ENCODE data around the gene F2RL1. TPM values are rescaled to one million over a fixed set of nuclear protein-coding genes. Genes with fewer than 3 reads are reported as not detected.
"Not testable (repeated sequence)": the region's sequence is repeated elsewhere in the genome, so short reads cannot be mapped to it uniquely, and the experiment has no call there.

The F2RL1 gene
- total RNA-seq, 1 experiment from 2014 or later: 51.8 TPM

DNA sequence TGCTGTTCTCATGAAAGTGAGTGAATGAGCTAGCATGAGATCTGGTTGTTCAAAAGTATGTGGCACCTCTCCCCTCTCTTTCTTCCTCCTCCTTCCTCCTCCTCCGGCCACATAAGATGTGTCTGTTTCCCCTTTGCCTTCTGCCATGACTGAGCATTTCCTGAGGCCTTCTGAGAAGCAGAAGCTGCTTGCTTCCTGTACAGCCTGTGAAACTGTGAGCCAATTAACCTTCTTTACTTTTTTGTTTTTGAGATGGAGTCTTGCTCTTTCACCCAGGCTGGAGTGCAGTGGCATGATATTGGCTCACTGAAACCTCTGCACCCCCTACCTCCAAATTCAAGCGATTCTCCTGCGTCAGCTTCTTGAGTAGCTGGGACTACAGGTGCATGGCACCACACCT, 37.1 kb downstream of the F2RL1 start:
- BruUV-seq (replicated peaks): no TSS peak
- DNase-seq: no peak
- ChIA-PET POLR2A (no interaction called here), CTCF (no interaction called here)
- no peak overlapping the region for H3K27ac Mint-ChIP-seq (ENCODE audit: unreplicated experiment)
- intact Hi-C loops (cut with micrococcal nuclease; ENCODE audit: unreplicated experiment): no loop called here
- no peaks in the 10 kb centered on the region for H3K36me3 ChIP-seq (ENCODE audit: control insufficient read depth, insufficient read depth, low read length)
- H3K4me3 Mint-ChIP-seq (ENCODE audit: unreplicated experiment): no peak overlapping the region
- no peaks in the 10 kb centered on the region for H3K27me3 Mint-ChIP-seq (ENCODE audit: insufficient read depth, unreplicated experiment)
- no peak overlapping the region for H3K4me3 ChIP-seq (ENCODE audit: low read depth, low read length)
- peaks cover 11% of the 10 kb centered on the region for H3K9me3 Mint-ChIP-seq (ENCODE audit: unreplicated experiment)
- H3K9me3 ChIP-seq: 0 out of 2 replicates have a peak, but pooled peaks cover 10% of the 10 kb centered on the region
- H3K4me1 ChIP-seq: peaks cover 28% of the 10 kb centered on the region
- peaks cover 34% of the 10 kb centered on the region for H3K4me1 Mint-ChIP-seq (ENCODE audit: low read depth, unreplicated experiment)
- TF ChIP-seq, protein P1, sequence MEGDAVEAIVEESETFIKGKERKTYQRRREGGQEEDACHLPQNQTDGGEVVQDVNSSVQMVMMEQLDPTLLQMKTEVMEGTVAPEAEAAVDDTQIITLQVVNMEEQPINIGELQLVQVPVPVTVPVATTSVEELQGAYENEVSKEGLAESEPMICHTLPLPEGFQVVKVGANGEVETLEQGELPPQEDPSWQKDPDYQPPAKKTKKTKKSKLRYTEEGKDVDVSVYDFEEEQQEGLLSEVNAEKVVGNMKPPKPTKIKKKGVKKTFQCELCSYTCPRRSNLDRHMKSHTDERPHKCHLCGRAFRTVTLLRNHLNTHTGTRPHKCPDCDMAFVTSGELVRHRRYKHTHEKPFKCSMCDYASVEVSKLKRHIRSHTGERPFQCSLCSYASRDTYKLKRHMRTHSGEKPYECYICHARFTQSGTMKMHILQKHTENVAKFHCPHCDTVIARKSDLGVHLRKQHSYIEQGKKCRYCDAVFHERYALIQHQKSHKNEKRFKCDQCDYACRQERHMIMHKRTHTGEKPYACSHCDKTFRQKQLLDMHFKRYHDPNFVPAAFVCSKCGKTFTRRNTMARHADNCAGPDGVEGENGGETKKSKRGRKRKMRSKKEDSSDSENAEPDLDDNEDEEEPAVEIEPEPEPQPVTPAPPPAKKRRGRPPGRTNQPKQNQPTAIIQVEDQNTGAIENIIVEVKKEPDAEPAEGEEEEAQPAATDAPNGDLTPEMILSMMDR (IDR thresholded peaks at IDR 0.05; ENCODE audit: insufficient read depth in 1 of 2, low read depth in 1 of 2, low read length in 1 of 2, severe bottlenecking in 1 of 2, unreplicated experiment in 1 of 2): no peak
- no peaks in the 10 kb centered on the region for H3K36me3 Mint-ChIP-seq (ENCODE audit: insufficient read depth, unreplicated experiment)
- H3K27me3 ChIP-seq (replicated peaks; ENCODE audit: control insufficient read depth, insufficient read depth, low read length): no peaks in the 10 kb centered on the region

GRCh38 chr5:76856800-76857199, 38.0 kb downstream of the F2RL1 start:
- intact Hi-C loops (cut with micrococcal nuclease; ENCODE audit: unreplicated experiment); BruUV-seq (replicated peaks); H3K9me3 ChIP-seq; POLR2A ChIA-PET; H3K4me3 Mint-ChIP-seq (ENCODE audit: unreplicated experiment); H3K36me3 Mint-ChIP-seq (ENCODE audit: insufficient read depth, unreplicated experiment); H3K4me3 ChIP-seq (ENCODE audit: low read depth, low read length); DNase-seq; H3K27ac Mint-ChIP-seq (ENCODE audit: unreplicated experiment); H3K27me3 ChIP-seq (replicated peaks; ENCODE audit: control insufficient read depth, insufficient read depth, low read length); H3K27me3 Mint-ChIP-seq (ENCODE audit: insufficient read depth, unreplicated experiment); CTCF ChIA-PET; H3K36me3 ChIP-seq (ENCODE audit: control insufficient read depth, insufficient read depth, low read length): not testable (repeated sequence)
- H3K4me1 ChIP-seq: peaks cover 28% of the 10 kb centered on the region
- peaks cover 27% of the 10 kb centered on the region for H3K4me1 Mint-ChIP-seq (ENCODE audit: low read depth, unreplicated experiment)
- peaks cover 11% of the 10 kb centered on the region for H3K9me3 Mint-ChIP-seq (ENCODE audit: unreplicated experiment)

- H3K27me3 Mint-ChIP-seq (ENCODE audit: insufficient read depth, unreplicated experiment): no peaks in the 10 kb centered on the region
- intact Hi-C loops (cut with micrococcal nuclease; ENCODE audit: unreplicated experiment): no loop called here
- peaks cover 18% of the 10 kb centered on the region for H3K4me1 Mint-ChIP-seq (ENCODE audit: low read depth, unreplicated experiment)
- no peak overlapping the region for H3K4me3 ChIP-seq (ENCODE audit: low read depth, low read length)
- 0 out of 2 replicates have a peak, but pooled peaks cover 6% of the 10 kb centered on the region for H3K9me3 ChIP-seq
- no peaks in the 10 kb centered on the region for H3K9me3 Mint-ChIP-seq (ENCODE audit: unreplicated experiment)
- no peak overlapping the region for H3K27ac Mint-ChIP-seq (ENCODE audit: unreplicated experiment)
- no TSS peak for BruUV-seq (replicated peaks)
- H3K4me1 ChIP-seq: peaks cover 25% of the 10 kb centered on the region
- H3K4me3 Mint-ChIP-seq (ENCODE audit: unreplicated experiment): no peak overlapping the region
- POLR2A ChIA-PET: no interaction called here
- H3K36me3 Mint-ChIP-seq (ENCODE audit: insufficient read depth, unreplicated experiment): no peaks in the 10 kb centered on the region
- CTCF ChIA-PET: no interaction called here
- no peak for DNase-seq
- no peaks in the 10 kb centered on the region for H3K36me3 ChIP-seq (ENCODE audit: control insufficient read depth, insufficient read depth, low read length)
- no peaks in the 10 kb centered on the region for H3K27me3 ChIP-seq (replicated peaks; ENCODE audit: control insufficient read depth, insufficient read depth, low read length)
- TF ChIP-seq, protein P1 (IDR thresholded peaks at IDR 0.05; ENCODE audit: insufficient read depth in 1 of 2, low read depth in 1 of 2, low read length in 1 of 2, severe bottlenecking in 1 of 2, unreplicated experiment in 1 of 2): no peak
Observed at GRCh38 chr5:76859591-76860247, 40.9 kb downstream of the F2RL1 start.
